NOMO-1 treated with DMSO at 0.1 percent for 48 hours (cell line): Measurements from ENCODE around the gene AWAT2.

Source experiments
- DNase-seq: peaks from one replicate; lab custom pipeline; 2025; ENCODE audit not compliant: unreplicated experiment; lab: John Stamatoyannopoulos, UW

The AWAT2 gene, protein sequence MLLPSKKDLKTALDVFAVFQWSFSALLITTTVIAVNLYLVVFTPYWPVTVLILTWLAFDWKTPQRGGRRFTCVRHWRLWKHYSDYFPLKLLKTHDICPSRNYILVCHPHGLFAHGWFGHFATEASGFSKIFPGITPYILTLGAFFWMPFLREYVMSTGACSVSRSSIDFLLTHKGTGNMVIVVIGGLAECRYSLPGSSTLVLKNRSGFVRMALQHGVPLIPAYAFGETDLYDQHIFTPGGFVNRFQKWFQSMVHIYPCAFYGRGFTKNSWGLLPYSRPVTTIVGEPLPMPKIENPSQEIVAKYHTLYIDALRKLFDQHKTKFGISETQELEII

DNA sequence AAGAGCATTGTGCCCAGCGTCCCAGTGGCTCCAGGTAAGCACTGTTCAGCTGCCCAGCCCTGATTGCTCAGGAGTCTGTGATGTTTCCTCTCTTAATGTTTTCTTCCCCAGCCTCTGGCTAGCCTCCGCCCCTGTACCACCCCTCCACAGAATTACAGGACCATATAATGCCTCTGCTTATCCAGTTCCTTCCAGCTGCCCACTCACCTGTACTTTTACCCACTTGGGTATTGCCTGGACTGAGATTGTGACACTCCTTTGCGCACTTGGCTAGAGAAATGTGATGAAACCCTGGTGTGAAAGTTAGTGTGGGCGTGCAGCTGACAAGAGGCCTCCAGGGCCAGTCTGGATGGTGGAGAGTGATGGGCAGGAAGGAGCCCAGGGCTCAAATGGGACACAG is at the start of gene AWAT2:
AWAT2 (minus strand) TSS at position 14 of the 400 bp plus-strand sequence; CDS start at position 8, 6 bp downstream.
- no peak for DNase-seq

DNA sequence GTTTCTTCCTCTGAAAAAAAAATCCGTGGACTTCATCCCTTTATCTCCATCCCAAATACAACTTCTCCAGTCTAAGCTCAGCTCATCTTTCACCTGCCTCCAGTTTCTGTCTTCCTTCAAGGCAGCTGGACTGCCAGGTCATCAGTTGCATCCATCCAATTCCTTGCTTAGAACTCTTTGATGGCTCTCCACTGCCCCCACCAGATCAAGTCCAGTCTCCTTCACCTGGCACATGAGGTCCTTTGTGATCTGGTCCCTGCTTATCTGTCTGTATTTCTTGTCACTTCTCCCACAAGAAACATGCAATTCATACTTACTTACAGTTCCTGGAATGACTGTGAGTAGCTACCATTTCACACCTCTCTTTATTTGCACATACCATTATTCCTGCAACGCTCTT is 46.3 kb upstream of the AWAT2 start:
- no peak for DNase-seq

DNA sequence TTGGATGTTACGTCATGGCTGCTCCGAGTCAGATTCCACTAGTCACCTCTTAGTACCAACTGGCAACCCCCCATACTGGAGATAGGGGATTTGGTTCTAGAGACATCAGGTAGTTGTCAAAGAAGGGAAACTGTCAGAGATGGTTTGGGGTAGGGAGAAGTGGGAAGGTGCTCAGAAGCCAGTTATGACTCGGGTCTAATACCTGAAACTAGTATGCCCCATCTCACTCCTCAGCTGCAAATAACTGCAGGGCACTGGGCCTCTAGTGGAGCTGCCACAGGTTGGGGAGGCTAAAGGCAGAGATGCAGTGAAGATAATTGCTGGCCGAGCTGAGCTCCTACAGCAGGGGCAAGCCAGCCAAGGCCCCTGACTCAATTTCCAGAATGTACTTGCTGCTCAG is 42.5 kb upstream of the AWAT2 start:
- no peak for DNase-seq

DNA sequence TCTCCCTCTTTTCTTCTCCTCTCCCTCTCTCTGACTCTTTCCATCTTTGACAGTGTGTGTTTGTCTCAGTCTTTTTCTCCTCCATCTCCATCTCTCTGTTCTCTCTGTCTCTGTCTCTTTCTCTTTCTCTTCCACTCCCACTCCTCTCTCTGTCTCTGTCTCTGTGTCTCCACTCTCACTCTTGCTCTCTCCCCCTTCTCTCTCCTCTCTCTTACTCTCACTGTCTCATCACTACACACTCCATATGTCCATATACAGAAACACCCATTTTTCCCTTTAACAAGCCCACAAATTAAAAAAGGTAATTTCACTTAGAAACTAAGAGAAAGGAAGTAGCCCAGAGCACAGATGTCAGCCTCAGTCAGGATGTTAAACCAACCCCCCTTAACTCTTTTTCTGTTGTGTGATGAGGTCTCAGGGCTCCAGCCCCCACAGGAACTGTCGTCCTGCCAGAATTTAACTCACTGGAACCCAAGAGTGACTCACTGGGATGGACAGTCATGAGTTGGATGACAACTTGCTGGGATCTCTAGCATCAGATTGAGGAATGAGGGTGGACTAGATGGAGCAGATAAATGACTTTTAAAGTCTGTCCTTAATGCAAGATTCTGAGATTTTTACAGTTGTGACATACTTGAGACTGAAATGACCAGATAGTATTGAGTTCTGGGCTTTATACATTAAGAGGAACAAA is 40.0 kb upstream of the AWAT2 start:
- no peak for DNase-seq

DNA sequence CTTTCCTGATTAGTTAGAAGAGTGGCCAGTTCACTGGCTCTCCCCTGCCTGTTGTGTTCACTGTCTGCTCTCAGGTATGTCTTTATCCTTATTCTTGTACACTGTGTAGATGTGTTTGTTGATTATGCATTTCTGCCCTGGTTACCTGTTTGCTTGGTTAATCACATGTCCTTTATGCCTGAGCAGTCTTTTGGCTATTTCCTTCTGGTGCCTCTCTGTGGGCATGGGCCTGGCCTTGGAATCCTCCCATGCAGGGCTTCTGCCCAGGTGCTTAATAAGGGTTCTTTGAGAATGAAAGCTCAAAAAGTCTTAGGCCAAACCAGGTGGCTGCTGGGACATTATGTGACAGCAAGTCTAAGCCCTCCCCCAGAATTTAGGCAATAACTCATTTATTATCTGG is 39.0 kb upstream of the AWAT2 start:
- no peak for DNase-seq

DNA sequence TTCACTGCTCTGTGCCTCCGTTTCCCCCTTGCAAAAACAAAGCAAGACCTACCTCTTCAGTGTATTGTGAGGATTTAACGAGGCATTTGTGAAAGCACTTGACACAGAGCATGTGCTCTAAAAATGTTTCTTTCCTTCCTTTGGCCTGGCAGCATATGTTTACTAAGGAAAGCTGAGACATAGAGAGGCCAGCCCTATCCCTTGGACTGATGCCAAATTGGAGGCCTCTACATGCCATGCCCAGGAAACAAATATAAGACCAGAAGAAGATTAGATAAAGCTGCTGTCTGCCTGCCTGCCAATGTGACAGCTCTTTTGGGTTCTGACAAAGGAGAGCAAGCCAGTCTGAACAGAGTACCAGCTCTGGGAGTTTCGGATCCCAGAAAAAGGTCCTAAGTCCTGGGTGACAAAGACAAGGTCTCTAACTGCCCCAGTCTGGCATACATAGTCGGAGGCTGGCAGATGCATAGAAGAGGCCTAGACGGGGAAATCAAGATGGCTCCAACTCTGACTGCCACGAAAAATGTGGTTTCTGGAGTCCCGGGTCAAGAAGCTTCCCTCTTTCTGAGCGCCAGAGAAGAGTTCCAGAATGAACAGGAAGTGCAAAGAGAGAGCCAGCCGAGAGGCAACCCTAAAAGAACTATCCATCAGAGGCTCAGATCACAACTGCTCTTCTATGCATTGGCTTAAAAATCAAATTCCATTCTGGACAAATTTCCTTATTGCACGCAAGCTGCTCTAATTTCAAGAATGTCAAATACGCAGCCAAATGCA is 38.3 kb upstream of the AWAT2 start:
- no peak for DNase-seq

DNA sequence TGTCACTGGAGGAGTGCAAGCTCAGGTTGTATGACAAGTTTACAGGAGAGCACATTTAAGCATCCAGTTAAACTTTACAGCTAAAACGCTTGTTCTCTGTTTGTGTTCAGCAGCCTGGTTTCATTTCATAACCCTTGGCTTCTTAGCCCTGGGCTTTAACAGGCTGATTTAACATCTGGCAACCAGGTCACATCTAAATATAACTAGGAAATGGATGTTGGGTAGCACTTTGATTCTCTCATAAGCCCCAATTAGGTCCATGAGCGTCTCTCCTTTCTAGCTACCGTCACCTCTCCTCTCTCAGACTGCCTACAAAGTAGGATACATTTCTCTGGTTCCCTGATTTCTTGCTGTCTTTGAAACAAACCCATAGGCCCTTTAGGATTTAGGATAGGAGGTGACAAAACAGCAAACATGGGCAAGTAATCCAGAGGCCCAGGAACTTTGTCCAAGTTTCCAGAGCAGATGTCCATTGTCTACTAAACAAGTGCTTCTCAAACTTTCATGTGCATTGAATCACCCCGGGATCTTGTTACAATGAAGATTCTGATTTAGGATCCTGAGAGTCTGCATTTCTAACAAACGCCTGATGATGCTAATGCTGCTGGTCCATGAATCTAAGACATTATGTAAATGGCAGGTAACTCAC is 35.0 kb upstream of the AWAT2 start:
- DNase-seq = no peak

DNA sequence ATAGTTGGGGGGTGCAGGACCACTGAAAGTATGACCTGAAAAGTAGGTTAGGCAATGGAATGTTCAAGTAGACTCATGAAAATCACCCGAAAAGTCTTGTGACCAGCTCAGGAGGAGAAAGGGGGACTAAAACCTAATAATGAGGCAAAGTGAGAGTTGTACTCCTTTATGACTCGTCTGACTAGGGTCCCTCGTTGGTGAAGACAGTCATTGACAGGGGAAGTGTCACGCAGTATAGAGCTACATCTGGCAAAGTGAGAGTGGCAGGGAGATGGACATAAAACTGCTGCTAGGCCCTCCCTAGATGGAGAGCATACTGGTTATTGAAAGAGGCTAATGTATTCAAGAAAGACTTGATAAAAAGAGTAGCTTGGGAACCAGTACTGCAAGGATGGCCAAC is 33.0 kb upstream of the AWAT2 start:
- DNase-seq = no peak

DNA sequence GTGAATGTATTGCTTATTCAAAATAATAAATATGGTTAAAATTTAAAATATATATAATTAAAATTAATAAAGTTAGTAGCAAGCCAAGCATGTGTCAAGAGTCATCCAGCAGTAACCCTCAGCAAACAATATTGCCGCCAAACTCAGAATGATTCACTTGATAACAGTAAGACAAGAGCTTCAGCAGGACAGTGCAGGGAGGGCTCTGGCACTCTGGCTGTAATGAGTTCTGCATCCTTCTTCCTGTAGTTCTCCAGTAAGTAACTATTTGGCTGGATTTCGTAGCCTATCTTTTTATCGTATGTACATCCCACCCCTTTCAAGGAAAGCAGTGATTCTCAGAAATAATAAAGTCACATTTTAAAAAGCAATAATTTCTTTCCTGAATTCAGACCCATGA is 30.1 kb upstream of the AWAT2 start:
- no peak for DNase-seq

DNA sequence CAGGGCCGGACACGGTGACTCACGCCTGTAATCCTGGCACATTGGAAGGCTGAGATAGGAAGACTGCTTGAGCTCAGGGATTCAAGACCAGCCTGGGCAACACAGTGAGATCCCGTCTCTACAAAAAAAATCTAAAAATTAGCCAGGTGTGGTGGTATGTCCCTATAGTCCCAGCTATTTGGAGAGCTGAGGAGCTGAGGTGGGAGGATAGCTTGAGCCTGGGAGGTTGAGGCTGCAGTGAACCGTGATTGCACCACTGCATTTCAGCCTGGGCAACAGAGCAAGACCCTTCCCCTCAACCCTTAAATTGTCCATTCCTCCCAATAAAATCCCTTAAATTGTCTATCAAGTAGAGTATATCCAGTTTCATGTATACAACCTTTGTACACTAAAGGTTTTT is 29.6 kb upstream of the AWAT2 start:
- no peak for DNase-seq

DNA sequence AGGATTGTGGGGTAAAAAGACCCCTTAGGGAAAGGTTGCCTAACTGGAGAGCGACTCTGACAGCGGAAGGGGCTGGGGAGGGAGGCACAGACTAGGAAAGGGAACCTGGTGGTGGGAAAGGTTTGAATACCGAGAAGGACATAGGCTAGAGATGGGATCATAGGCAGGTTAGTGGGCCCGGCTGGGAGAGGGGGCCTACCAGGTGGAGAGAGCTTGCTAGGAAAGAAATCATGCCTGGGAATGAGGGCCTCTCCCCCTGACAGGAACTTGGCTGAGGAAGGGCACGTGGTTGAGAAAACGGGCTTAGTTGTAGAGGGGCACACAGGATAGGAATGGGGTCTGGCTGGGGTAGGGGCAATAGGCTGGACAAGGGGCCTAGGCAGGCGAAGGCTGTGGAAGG is 16.9 kb upstream of the AWAT2 start:
- DNase-seq = no peak

DNA sequence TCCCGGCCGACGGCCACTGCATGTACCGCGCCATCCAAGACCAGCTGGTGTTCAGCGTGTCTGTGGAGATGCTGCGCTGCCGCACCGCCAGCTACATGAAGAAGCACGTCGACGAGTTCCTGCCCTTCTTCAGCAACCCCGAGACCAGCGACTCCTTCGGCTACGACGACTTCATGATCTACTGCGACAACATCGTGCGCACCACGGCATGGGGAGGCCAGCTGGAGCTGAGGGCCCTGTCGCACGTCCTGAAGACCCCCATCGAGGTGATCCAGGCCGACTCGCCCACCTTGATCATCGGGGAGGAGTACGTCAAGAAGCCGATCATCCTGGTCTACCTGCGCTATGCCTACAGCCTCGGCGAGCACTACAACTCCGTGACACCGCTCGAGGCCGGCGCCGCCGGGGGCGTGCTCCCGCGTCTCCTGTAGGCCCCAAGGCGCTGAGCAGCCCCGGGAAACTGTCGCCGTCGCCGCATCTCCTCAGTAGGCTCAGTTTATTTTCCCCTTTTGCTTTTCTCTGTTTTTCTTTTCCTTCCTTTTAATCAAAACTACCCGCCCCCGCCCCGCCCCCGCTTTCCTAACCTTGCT is 13.3 kb upstream of the AWAT2 start:
- DNase-seq = no peak

DNA sequence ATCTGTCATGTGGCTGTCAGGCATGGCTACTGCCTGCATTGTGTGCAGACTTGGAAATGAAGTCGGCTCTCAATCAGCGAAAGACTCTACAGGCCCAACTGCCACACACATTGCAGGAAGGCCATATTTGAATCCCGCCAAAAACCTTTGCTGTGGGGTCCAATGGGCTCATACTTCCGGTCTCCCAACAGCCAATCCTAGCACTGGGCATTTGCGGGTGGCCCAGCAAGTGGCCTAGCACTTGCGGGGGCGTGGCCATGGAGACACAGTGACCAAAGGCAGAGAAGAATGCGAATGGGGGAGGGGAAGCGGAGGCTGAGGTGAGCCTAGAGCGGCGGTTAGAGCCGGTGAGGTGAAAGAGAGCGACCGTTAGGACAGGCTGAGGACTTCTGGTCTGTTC is 12.3 kb upstream of the AWAT2 start, which contains the start of gene OTUD6A:
OTUD6A (plus strand) TSS at position 382 of the 400 bp plus-strand sequence. CDS start 68 bp downstream, outside the sequence.
- DNase-seq = no peak

DNA sequence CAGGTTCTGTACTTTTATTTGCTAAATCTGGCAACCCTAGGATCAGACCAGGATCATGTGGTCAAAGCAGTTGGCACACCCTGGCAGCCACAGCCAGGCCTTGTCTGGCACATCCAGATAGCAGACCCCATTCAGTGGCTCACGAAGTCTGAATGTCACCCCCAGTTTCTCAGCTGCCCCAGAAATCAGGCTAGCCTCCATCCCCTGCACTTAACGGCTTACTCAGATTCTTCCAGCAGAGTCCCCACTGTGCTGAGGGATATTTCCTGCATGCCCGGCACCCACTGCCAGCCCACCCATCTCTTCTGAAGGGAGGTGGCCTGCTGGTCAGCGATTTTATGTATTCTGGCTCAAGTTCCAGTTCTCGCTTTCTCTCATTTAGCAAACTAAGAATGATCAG is 4.7 kb upstream of the AWAT2 start:
- DNase-seq = no peak

DNA sequence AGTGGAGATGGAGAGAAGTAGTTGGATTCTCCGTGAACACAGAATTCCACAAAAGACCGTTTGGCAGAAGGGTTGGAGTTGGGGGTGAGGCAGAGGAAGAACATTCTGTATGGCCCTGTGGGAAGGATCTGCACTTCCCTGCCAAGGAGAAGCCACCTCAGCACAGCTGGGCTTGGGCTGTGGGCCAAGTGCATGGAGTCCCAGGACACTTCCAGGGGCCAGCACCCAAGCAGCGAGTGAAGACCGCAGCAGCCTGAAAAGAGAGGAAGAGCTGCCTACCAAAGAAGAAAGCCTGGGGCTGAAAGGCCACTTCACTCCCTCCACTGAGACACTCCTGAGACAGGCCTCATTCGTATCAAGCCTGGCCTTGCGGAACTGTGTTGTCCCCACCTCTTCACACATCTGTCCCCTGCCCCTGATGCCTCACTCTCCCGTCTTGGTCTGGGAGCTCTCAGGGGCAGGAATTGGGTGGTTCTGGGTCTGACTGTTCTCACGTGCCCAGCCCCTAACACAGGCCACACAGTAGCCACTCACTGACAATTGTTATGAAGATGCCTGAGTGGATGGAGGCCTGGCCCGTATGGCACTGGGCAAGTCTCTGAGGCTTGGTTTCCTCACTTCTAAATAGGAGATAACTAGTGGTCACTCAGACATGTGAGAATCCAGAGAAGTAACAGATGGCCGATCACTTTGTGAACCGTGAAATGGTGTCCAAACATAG is 3.3 kb upstream of the AWAT2 start:
- DNase-seq = no peak

DNA sequence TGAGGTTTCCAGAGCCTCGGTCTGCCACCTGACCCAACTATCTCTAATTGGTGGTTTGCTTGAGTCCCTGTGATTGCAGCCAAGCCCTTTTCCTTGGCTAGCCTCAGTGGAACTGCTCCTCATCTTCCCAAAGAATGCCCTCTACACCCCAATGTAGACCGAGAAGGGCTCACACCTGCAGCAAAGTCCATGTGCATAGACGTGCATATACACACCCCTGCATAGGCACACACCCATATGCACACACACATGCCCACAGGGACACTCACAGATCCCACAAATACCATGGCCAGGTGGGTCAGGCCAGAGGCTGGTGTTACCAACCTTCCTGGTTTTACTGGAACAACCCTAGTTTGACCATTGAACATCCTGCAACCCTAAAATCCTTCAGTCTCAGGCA is 332 bp downstream of the AWAT2 start:
- no peak for DNase-seq

DNA sequence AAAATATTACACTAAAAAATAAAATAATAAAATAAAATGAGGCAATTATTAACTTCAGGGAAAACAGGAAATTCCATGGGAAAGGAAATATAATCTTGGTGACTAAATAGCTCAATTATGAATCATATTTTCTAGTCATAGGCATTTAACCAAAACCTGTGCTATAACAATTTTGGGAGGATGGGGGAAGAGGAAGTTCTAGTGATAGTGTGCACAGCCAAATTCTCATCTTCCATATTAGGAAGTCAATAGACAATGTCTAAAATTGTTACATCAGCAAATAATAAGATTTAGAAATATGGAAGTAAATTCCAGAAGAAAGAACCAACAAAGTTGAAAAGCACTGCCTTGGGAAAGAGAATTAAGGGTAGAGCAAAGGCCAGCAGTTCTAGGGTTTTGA is 2.8 kb downstream of the AWAT2 start:
- no peak for DNase-seq

DNA sequence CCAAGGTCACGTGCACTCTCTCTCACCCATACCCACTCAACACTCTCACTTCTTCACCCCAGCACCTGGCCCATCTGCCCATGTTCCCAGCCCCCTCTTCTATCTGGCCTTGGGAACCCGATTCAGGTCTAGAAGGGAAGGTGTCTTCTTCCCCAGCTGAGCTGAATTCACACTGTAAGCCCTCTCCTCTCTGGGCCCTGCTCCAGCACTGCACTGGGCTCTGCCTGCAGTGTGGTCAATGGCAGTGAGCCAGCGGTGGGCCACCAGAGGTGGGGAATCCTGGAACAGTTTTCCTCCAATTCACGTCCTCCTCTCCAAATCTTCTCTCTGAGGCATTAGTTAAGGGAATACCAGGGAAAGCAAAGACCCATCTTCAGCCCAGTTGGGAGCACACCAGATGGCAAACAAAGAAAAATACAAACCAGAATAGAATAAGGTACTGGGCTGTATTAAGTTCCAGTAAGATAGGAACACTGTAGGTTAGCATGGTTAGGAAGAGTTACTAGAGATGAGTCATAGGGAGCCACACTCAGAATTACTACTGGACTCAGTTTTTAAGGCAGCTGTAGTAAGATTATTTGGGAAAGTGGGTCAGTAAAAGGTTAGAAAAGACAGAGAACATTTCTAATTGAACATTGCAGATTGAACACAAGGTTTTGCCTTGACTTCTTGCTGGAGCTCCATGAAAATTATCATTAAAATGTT is 5.0 kb downstream of the AWAT2 start:
- no peak for DNase-seq

DNA sequence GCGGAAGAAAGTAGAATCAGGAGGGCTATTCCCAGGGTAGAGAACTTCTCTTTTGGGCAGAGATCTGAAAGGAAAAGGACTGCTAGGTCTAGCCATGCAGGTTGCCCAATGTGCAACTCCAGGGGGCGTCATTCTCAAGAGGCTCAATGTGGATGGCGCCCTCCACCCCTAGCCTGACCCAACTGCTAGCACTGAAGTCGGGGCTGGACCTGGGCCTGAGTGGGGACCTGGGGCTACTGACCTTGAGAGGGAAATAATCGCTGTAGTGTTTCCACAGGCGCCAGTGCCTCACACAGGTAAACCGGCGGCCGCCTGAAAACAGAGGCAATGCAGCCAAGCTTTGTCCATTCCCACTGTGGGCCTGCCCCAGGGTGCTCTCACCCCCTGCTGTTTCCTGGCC is 6.1 kb downstream of the AWAT2 start:
- no peak for DNase-seq
